ENCODE data around the gene TRIM26. TPM values are rescaled to one million over a fixed set of nuclear protein-coding genes. Genes with fewer than 3 reads are reported as not detected.

Gene TRIM26
- total and polyA plus RNA-seq, 2 experiments from 2014 or later = 11.0 to 38.0 TPM

- TF ChIP-seq, protein P1, sequence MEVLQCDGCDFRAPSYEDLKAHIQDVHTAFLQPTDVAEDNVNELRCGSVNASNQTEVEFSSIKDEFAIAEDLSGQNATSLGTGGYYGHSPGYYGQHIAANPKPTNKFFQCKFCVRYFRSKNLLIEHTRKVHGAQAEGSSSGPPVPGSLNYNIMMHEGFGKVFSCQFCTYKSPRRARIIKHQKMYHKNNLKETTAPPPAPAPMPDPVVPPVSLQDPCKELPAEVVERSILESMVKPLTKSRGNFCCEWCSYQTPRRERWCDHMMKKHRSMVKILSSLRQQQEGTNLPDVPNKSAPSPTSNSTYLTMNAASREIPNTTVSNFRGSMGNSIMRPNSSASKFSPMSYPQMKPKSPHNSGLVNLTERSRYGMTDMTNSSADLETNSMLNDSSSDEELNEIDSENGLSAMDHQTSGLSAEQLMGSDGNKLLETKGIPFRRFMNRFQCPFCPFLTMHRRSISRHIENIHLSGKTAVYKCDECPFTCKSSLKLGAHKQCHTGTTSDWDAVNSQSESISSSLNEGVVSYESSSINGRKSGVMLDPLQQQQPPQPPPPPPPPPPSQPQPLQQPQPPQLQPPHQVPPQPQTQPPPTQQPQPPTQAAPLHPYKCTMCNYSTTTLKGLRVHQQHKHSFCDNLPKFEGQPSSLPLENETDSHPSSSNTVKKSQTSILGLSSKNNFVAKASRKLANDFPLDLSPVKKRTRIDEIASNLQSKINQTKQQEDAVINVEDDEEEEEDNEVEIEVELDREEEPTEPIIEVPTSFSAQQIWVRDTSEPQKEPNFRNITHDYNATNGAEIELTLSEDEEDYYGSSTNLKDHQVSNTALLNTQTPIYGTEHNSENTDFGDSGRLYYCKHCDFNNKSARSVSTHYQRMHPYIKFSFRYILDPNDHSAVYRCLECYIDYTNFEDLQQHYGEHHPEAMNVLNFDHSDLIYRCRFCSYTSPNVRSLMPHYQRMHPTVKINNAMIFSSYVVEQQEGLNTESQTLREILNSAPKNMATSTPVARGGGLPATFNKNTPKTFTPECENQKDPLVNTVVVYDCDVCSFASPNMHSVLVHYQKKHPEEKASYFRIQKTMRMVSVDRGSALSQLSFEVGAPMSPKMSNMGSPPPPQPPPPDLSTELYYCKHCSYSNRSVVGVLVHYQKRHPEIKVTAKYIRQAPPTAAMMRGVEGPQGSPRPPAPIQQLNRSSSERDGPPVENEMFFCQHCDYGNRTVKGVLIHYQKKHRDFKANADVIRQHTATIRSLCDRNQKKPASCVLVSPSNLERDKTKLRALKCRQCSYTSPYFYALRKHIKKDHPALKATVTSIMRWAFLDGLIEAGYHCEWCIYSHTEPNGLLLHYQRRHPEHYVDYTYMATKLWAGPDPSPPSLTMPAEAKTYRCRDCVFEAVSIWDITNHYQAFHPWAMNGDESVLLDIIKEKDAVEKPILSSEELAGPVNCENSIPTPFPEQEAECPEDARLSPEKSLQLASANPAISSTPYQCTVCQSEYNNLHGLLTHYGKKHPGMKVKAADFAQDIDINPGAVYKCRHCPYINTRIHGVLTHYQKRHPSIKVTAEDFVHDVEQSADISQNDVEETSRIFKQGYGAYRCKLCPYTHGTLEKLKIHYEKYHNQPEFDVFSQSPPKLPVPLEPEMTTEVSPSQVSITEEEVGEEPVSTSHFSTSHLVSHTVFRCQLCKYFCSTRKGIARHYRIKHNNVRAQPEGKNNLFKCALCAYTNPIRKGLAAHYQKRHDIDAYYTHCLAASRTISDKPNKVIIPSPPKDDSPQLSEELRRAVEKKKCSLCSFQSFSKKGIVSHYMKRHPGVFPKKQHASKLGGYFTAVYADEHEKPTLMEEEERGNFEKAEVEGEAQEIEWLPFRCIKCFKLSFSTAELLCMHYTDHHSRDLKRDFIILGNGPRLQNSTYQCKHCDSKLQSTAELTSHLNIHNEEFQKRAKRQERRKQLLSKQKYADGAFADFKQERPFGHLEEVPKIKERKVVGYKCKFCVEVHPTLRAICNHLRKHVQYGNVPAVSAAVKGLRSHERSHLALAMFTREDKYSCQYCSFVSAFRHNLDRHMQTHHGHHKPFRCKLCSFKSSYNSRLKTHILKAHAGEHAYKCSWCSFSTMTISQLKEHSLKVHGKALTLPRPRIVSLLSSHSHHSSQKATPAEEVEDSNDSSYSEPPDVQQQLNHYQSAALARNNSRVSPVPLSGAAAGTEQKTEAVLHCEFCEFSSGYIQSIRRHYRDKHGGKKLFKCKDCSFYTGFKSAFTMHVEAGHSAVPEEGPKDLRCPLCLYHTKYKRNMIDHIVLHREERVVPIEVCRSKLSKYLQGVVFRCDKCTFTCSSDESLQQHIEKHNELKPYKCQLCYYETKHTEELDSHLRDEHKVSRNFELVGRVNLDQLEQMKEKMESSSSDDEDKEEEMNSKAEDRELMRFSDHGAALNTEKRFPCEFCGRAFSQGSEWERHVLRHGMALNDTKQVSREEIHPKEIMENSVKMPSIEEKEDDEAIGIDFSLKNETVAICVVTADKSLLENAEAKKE (CRISPR knock-in tag; IDR thresholded peaks at IDR 0.05) = no peak
- TF ChIP-seq ETS1 (IDR thresholded peaks at IDR 0.05) = no peak
- no peak for TF ChIP-seq EZH2 (IDR thresholded peaks at IDR 0.05; ENCODE audit: low read depth, unreplicated experiment)
- no peak for TF ChIP-seq CTCF (conservative IDR thresholded peaks at IDR 0.05; ENCODE audit: low read depth in 2 of 2)
- no peak for TF ChIP-seq EZH2phosphoT487 (IDR thresholded peaks at IDR 0.05; ENCODE audit: unreplicated experiment)
- no peak for TF ChIP-seq CREB1 (CRISPR knock-in tag; IDR thresholded peaks at IDR 0.05; ENCODE audit: low read depth)
Measured at GRCh38 chr6:30188541-30188940, 24.7 kb downstream of the TRIM26 start (continued).

All from GM23338 (cell line).